ENCODE measurements around the gene LZTR1.
"Not testable (repeated sequence)": the region's sequence is repeated elsewhere in the genome, so short reads cannot be mapped to it uniquely, and the experiment has no call there.

DNA sequence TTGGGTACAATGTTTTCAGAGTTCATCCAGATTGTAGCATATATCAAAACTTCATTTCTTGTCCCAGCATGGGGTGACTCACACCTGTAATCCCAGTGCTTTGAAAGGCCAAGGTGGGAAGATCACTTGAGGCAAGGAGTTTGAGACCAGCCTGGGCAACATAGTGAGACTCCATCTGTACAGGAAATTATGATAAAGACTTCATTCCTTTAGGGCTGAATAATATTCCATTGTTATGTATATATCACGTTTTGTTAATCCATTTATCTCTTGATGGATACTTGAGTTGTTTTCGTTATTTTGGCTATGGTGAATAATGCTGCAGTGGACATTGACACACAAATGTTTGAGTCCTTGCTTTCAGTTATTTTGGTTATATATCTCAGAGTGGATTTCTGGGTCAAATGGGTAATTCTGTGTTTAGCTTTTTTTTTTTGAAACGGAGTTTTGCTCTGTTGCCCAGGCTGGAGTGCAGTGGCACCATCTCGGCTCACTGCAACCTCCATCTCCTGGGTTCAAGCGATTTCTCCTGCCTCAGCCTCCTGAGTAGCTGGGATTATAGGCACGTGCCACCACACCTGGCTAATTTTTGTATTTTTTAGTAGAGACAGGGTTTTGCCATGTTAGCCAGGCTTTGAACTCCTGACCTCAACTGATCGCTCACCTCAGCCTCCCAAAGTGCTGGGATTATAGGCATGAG, 39.7 kb upstream of the LZTR1 start:
- not testable (repeated sequence) for TF ChIP-seq POLR2AphosphoS5, POU2F2, TAF1 (IDR thresholded peaks at IDR 0.05; ENCODE audit: low read depth, low read length)

Measured in GM12891 (cell line).